Caco-2 (cell line): ENCODE measurements around the gene LRP1. TPM values are rescaled to one million over a fixed set of nuclear protein-coding genes. Genes with fewer than 3 reads are reported as not detected.

Source experiments
- BruUV-seq: library from RNA; stranded (reverse); fragments of 400-500 nt; replicated peaks from 2 replicates; lab custom pipeline; 2021; lab: Mats Ljungman, UMichigan
- CTCF ChIA-PET: fragments of 300-600 bp; sonication (Branson Sonifier 250); formaldehyde crosslinking; loops from one replicate; lab custom pipeline; 2022; ENCODE audit warnings: antibody characterized with exemption; lab: Charles Lee
- POLR2A ChIA-PET: fragments of 300-600 bp; sonication (Branson Sonifier 250); formaldehyde crosslinking; loops from one replicate; lab custom pipeline; 2022; ENCODE audit warnings: antibody characterized with exemption; lab: Charles Lee
- DNase-seq, 2 experiments: peaks; one replicate each; pipeline versions ENCODE4 v3.0.0 to v3.0.0-alpha.2; 2020 to 2022
- H3K27me3 ChIP-seq: replicated peaks from 2 replicates; pipeline ENCODE4 v1.6.0; 2011; ENCODE audit warnings: low read length; ENCODE audit not compliant: control insufficient read depth, insufficient read depth
- H3K36me3 ChIP-seq: 2 replicates; pipeline ENCODE4 v1.5.1; 2011; ENCODE audit warnings: low read length; ENCODE audit not compliant: control insufficient read depth, insufficient read depth
- H3K4me1 ChIP-seq: fragments of 250-450 bp; sonication (Bioruptor Pico); 2 replicates; pipeline ENCODE4 v1.5.1; 2020; ENCODE audit warnings: mild to moderate bottlenecking
- H3K4me3 ChIP-seq: 2 replicates; pipeline ENCODE4 v1.5.1; 2011; ENCODE audit warnings: low read depth, mild to moderate bottlenecking, control low read depth, low read length
- H3K9me3 ChIP-seq: fragments of 250-450 bp; sonication (Bioruptor Pico); 2 replicates; pipeline ENCODE4 v1.5.1; 2020; ENCODE audit warnings: mild to moderate bottlenecking, moderate library complexity
- H3K27ac Mint-ChIP-seq: one replicate; pipeline ENCODE4 v1.8.0; 2022; ENCODE audit warnings: mixed read lengths; ENCODE audit not compliant: unreplicated experiment
- H3K27me3 Mint-ChIP-seq: one replicate; pipeline ENCODE4 v1.8.0; 2022; ENCODE audit warnings: mixed read lengths; ENCODE audit not compliant: insufficient read depth, unreplicated experiment
- H3K36me3 Mint-ChIP-seq: one replicate; pipeline ENCODE4 v1.8.0; 2022; ENCODE audit warnings: mild to moderate bottlenecking, mixed read lengths; ENCODE audit not compliant: insufficient read depth, unreplicated experiment
- H3K4me1 Mint-ChIP-seq: one replicate; pipeline ENCODE4 v1.8.0; 2022; ENCODE audit warnings: low read depth, mixed read lengths; ENCODE audit not compliant: unreplicated experiment
- H3K4me3 Mint-ChIP-seq: one replicate; pipeline ENCODE4 v1.8.0; 2022; ENCODE audit warnings: mild to moderate bottlenecking, moderate library complexity, mixed read lengths; ENCODE audit not compliant: unreplicated experiment
- H3K9me3 Mint-ChIP-seq: one replicate; pipeline ENCODE4 v1.8.0; 2022; ENCODE audit warnings: mixed read lengths; ENCODE audit not compliant: unreplicated experiment
- CTCF ChIP-seq, 2 experiments: fragments of 200-600 bp in 1 of 2; IDR thresholded peaks; 1 replicate in 1 of 2; 2 replicates in 1 of 2; pipeline versions ENCODE4 v1.5.1 to v1.8.0; 2011 to 2022; ENCODE audit warnings: antibody characterized with exemption in 1 of 2, control low read depth in 1 of 2, inconsistent platforms in 1 of 2, low read depth in 1 of 2, low read length in 1 of 2, mild to moderate bottlenecking in 1 of 2, moderate library complexity in 1 of 2; ENCODE audit not compliant: insufficient read depth in 1 of 2, severe bottlenecking in 1 of 2, unreplicated experiment in 1 of 2
- intact Hi-C: fragments of 100-400 bp; cut with micrococcal nuclease; formaldehyde crosslinking; loops from one replicate; pipeline ENCODE4 v1.10.0; 2022; ENCODE audit not compliant: unreplicated experiment
- total RNA-seq: library from RNA; stranded (reverse); gene quantifications from 2 replicates; pipeline ENCODE4 v1.2.3, GENCODE V29; 2022

Gene LRP1
- total RNA-seq, 1 experiment from 2014 or later, result 111 TPM

GRCh38 chr12:57201219-57201618 lies 72.9 kb downstream of the LRP1 start:
- no peak for DNase-seq
- no peaks in the 10 kb centered on the region for H3K27me3 ChIP-seq
- no peak overlapping the region for H3K4me3 ChIP-seq
- intact Hi-C loops, result no loop called here
- ChIA-PET CTCF (no interaction called here), POLR2A (no interaction called here)
- H3K9me3 Mint-ChIP-seq, result no peaks in the 10 kb centered on the region
- H3K36me3 ChIP-seq, result peaks cover 3% of the 10 kb centered on the region
- H3K27me3 Mint-ChIP-seq, result no peaks in the 10 kb centered on the region
- peaks cover 15% of the 10 kb centered on the region for H3K36me3 Mint-ChIP-seq
- no TSS peak for BruUV-seq
- H3K27ac Mint-ChIP-seq, result no peak overlapping the region
- H3K4me3 Mint-ChIP-seq, result no peak overlapping the region
- H3K9me3 ChIP-seq, result no peaks in the 10 kb centered on the region
- H3K4me1 Mint-ChIP-seq, result no peaks in the 10 kb centered on the region
- no peaks in the 10 kb centered on the region for H3K4me1 ChIP-seq
- no peak for TF ChIP-seq CTCF (IDR thresholded peaks at IDR 0.05; ENCODE audit: insufficient read depth in 1 of 2, low read depth in 1 of 2, low read length in 1 of 2, severe bottlenecking in 1 of 2, unreplicated experiment in 1 of 2)

- peaks cover 16% of the 10 kb centered on the region for H3K36me3 Mint-ChIP-seq
- POLR2A ChIA-PET, result no interaction called here
These were observed 73.3 kb downstream of the LRP1 start for GRCh38 chr12:57201631-57202030.

GRCh38 chr12:57202321-57202720 lies 74.0 kb downstream of the LRP1 start:
- H3K36me3 ChIP-seq, result peaks cover 3% of the 10 kb centered on the region
- no peaks in the 10 kb centered on the region for H3K4me1 ChIP-seq
- H3K36me3 Mint-ChIP-seq, result peaks cover 22% of the 10 kb centered on the region
- intact Hi-C loops, result no loop called here
- no peak overlapping the region for H3K27ac Mint-ChIP-seq
- ChIA-PET CTCF (interaction anchor here (0.6 kb wide), 1 partner anchor 11 kb away, joined by 4 read pairs; no protein-coding TSS in a partner anchor), POLR2A (no interaction called here)
- H3K4me3 ChIP-seq, result no peak overlapping the region
- H3K4me1 Mint-ChIP-seq, result no peaks in the 10 kb centered on the region
- H3K4me3 Mint-ChIP-seq, result no peak overlapping the region
- H3K9me3 Mint-ChIP-seq, result no peaks in the 10 kb centered on the region
- no TSS peak for BruUV-seq
- TF ChIP-seq CTCF (IDR thresholded peaks at IDR 0.05; ENCODE audit: insufficient read depth in 1 of 2, low read depth in 1 of 2, low read length in 1 of 2, severe bottlenecking in 1 of 2, unreplicated experiment in 1 of 2), result no peak
- H3K27me3 ChIP-seq, result no peaks in the 10 kb centered on the region
- DNase-seq, result no peak
- H3K9me3 ChIP-seq, result no peaks in the 10 kb centered on the region
- no peaks in the 10 kb centered on the region for H3K27me3 Mint-ChIP-seq

More at GRCh38 chr12:57201631-57202030, 73.3 kb downstream of the LRP1 start:
- H3K4me1 ChIP-seq, result no peaks in the 10 kb centered on the region
- no TSS peak for BruUV-seq
- Mint-ChIP-seq H3K27me3 (no peaks in the 10 kb centered on the region), H3K9me3 (no peaks in the 10 kb centered on the region), H3K4me1 (no peaks in the 10 kb centered on the region), H3K27ac (no peak overlapping the region), H3K4me3 (no peak overlapping the region)
- H3K9me3 ChIP-seq, result no peaks in the 10 kb centered on the region
- H3K27me3 ChIP-seq, result no peaks in the 10 kb centered on the region
- no peak overlapping the region for H3K4me3 ChIP-seq
- TF ChIP-seq CTCF (IDR thresholded peaks at IDR 0.05; ENCODE audit: insufficient read depth in 1 of 2, low read depth in 1 of 2, low read length in 1 of 2, severe bottlenecking in 1 of 2, unreplicated experiment in 1 of 2), result no peak
- intact Hi-C loops, result no loop called here
- H3K36me3 ChIP-seq, result peaks cover 3% of the 10 kb centered on the region
- no peak for DNase-seq
- CTCF ChIA-PET, result interaction anchor here (0.6 kb wide), 1 partner anchor 12 kb away, joined by 4 read pairs; no protein-coding TSS in a partner anchor
